Ishikawa (cell line): Measurements from ENCODE around the gene SRSF1.

Experiments used
- CEBPB ChIP-seq: IDR thresholded peaks from 2 replicates; pipeline ENCODE4 v1.6.1; 2012
- CREB1 ChIP-seq: IDR thresholded peaks from 2 replicates; pipeline ENCODE4 v1.6.1; 2012; ENCODE audit warnings: low read depth
- EGR1 ChIP-seq: IDR thresholded peaks from 2 replicates; pipeline ENCODE4 v1.6.1; 2012
- EP300 ChIP-seq: IDR thresholded peaks from 2 replicates; pipeline ENCODE4 v1.6.1; 2012; ENCODE audit warnings: borderline replicate concordance
- FOXM1 ChIP-seq: IDR thresholded peaks from 2 replicates; pipeline ENCODE4 v1.6.1; 2012; ENCODE audit warnings: low read depth, borderline replicate concordance
- NFIC ChIP-seq: IDR thresholded peaks from 2 replicates; pipeline ENCODE4 v1.6.1; 2012
- RAD21 ChIP-seq: IDR thresholded peaks from 2 replicates; pipeline ENCODE4 v1.6.1; 2012; ENCODE audit warnings: low read depth
- TAF1 ChIP-seq: IDR thresholded peaks from 2 replicates; pipeline ENCODE4 v1.6.1; 2012; ENCODE audit warnings: low read depth, mild to moderate bottlenecking
- TCF12 ChIP-seq: IDR thresholded peaks from 2 replicates; pipeline ENCODE4 v1.6.1; 2012; ENCODE audit warnings: low read depth
- TEAD4 ChIP-seq: IDR thresholded peaks from 2 replicates; pipeline ENCODE4 v1.6.1; 2012
- YY1 ChIP-seq: IDR thresholded peaks from 2 replicates; pipeline ENCODE4 v1.6.1; 2012; ENCODE audit warnings: low read depth
- ZBTB7A ChIP-seq: IDR thresholded peaks from 2 replicates; pipeline ENCODE4 v1.6.1; 2012; ENCODE audit warnings: low read depth
- TF ChIP-seq, protein P1 (sequence below): IDR thresholded peaks from 2 replicates; pipeline ENCODE4 v1.6.1; 2012; ENCODE audit warnings: low read depth, mild to moderate bottlenecking
- TF ChIP-seq, protein P2 (sequence below): IDR thresholded peaks from 2 replicates; pipeline ENCODE4 v1.6.1; 2012
- TF ChIP-seq, protein P3 (sequence below): IDR thresholded peaks from 2 replicates; pipeline ENCODE4 v1.6.1; 2012

Gene SRSF1

DNA sequence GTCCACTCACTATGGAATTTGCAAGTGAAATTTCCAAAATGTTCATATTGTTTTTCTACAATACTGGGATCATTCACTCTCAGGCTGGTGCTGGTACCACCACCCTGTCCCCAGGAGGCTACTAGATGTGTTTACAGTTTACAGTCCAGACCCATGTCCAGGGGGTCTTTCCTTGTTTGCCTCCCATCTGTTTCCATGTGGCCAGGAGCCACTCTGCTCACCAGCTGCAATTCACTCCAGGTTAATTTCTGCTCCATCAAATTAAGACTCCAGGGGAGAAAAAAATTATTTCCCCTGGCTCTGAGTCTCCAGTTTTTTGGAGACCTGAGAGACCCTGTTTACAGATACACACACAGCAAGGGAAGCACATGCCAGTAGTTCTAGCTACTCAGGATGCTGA is 12.5 kb upstream of the SRSF1 start:
- TF ChIP-seq TCF12 = no peak
- no peak for TF ChIP-seq YY1

DNA sequence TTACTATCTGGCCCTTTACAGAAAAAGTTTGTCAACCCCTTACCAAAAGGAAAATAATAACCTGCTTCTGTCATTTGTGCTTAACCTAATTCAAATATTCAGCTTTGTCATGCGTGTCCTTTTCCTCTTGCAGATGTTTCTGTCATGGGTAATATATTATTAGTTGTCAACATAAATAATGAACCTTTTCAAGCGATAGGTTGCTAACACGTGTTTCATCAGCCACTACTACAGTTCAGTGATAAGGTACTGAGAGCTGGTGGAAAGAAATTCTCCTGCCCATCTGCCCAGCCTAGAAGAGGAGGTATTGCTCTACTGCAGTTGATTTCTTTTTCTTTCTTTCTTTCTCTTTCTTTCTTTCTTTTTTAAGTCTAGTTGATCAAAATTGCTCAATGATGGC is 12.0 kb upstream of the SRSF1 start:
- TF ChIP-seq NFIC (no peak), CREB1 (no peak), EP300 (no peak), TEAD4 (no peak), YY1 (no peak), TCF12 (no peak), FOXM1 (no peak), ZBTB7A (no peak), CEBPB (no peak), RAD21 (no peak), EGR1 (no peak), TAF1 (no peak)
- TF ChIP-seq, protein P1, sequence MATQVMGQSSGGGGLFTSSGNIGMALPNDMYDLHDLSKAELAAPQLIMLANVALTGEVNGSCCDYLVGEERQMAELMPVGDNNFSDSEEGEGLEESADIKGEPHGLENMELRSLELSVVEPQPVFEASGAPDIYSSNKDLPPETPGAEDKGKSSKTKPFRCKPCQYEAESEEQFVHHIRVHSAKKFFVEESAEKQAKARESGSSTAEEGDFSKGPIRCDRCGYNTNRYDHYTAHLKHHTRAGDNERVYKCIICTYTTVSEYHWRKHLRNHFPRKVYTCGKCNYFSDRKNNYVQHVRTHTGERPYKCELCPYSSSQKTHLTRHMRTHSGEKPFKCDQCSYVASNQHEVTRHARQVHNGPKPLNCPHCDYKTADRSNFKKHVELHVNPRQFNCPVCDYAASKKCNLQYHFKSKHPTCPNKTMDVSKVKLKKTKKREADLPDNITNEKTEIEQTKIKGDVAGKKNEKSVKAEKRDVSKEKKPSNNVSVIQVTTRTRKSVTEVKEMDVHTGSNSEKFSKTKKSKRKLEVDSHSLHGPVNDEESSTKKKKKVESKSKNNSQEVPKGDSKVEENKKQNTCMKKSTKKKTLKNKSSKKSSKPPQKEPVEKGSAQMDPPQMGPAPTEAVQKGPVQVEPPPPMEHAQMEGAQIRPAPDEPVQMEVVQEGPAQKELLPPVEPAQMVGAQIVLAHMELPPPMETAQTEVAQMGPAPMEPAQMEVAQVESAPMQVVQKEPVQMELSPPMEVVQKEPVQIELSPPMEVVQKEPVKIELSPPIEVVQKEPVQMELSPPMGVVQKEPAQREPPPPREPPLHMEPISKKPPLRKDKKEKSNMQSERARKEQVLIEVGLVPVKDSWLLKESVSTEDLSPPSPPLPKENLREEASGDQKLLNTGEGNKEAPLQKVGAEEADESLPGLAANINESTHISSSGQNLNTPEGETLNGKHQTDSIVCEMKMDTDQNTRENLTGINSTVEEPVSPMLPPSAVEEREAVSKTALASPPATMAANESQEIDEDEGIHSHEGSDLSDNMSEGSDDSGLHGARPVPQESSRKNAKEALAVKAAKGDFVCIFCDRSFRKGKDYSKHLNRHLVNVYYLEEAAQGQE = no peak
- TF ChIP-seq, protein P2, sequence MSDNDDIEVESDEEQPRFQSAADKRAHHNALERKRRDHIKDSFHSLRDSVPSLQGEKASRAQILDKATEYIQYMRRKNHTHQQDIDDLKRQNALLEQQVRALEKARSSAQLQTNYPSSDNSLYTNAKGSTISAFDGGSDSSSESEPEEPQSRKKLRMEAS = no peak
- TF ChIP-seq, protein P3, sequence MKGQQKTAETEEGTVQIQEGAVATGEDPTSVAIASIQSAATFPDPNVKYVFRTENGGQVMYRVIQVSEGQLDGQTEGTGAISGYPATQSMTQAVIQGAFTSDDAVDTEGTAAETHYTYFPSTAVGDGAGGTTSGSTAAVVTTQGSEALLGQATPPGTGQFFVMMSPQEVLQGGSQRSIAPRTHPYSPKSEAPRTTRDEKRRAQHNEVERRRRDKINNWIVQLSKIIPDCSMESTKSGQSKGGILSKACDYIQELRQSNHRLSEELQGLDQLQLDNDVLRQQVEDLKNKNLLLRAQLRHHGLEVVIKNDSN = no peak

DNA sequence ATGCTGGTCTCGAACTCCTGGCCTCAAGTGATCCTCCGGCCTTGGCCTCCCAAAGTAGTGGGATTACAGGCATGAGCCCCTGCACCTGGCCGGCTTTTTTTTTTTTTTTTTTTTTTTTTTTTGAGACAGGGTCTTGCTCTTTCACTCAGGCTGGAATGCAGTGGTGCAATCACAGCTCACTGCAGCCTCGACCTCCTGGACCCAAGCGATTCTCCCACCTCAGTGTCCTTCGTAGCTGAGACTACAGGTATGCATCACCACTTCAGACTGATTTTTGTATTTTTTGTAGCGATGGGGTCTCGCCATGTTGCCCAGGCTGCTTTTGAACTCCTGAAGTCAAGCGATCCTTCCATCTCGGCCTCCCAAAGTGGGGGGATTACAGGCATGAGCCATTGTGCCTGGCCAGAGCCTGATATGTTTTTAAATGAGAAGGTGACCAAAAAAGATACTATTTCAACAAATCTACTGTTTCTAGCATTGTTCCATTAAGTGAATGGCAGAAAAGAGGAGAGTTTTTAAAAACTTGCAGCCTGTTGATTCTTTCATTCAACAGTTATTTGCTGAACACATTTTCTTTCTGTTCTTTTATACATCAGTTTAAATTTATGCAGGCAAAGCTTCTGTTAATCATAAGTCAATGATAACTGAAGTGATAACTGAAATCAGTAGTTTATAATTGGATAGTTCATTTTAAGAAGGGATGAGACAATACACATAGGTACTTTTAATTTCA is 3.2 kb upstream of the SRSF1 start:
- TF ChIP-seq YY1 (no peak), CREB1 (no peak), NFIC (no peak), FOXM1 (no peak), RAD21 (no peak), ZBTB7A (no peak), TAF1 (no peak), EP300 (no peak), EGR1 (no peak), CEBPB (no peak)
- TF ChIP-seq, protein P1 = no peak
- TF ChIP-seq, protein P2 = no peak
- TF ChIP-seq, protein P3 = no peak

DNA sequence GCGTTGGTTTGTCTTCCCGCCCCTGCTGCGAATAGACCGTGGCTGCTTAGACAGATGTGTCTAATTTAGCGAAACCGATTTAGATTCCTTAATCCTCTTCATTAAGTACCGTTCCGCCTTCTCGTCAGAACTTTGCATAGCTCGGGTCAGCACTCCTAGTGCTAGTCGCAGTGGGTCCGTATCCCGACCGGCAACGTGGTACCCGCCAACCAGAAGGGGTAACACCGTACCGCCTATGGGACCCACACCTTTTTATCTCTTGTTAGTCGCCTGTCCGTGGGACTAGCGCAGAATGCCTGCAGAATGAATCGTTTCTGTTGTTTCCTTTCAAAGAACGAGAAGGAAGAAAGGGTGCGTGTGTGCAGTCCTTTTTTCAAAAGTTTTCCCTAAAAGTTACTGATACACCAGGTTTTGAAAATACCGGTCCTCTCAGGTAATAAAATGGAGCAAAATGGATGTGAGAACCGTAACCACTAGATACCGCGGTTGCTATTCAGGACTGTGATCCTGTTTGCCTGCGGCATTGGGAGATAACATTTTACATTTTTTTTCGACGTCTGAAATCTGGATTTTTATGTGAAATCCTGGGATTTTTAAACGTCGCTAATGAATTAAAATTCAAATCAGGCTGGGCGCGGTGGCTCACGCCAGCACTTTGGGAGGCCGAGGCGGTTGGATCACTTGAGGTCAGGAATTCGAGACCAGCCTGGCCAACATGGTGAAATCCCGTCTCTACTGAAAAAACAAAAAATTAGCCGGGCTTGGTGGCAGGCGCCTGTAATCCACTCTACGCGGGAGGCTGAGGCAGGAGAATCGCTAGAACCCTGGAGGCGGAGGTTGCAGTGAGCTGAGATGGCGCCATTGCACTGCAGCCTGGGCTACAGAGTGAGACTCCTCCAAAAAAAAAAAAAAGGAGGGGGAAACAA is 998 bp upstream of the SRSF1 start:
- TF ChIP-seq, protein P1 = no peak
- TF ChIP-seq NFIC (no peak), CEBPB (no peak; the same call in 1 of the 2 replicates), YY1 (no peak), EGR1 (no peak), FOXM1 (0 out of 2 replicates have a peak, but pooled peaks have one; percentile 7), TEAD4 (no peak; the same call in 1 of the 2 replicates)
- TF ChIP-seq, protein P2 = no peak
